Measurements from ENCODE around the gene EVC2. TPM values are rescaled to one million over a fixed set of nuclear protein-coding genes. Genes with fewer than 3 reads are reported as not detected.

Gene EVC2
- total RNA-seq, 1 experiment from 2014 or later = not detected

DNA sequence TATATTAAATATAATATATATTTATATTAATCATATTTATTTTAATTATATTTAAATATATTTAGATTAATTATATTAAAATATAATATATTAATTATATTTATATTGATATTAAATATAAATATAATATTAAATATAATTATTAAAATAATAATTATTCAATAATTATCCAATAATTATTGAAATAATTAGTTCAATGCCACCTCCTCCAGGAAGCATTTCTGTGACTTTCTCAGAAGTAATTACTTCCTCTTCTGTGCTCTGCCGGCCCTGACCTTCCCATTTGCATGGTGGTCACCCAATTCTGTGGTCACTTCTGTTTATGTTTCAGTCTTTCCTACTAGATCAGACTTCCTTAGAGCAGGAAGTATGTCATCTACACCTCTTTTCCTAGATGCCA is 45.8 kb downstream of the EVC2 start:
- H3K36me3 ChIP-seq (ENCODE audit: control insufficient read depth, insufficient read depth, low read length) = no peaks in the 10 kb centered on the region
- ATAC-seq = no peak
- in situ Hi-C loops (cut with HindIII; ENCODE audit: low pct_unique_long_range_greater_than_20kb, low sequenced_read_pairs) = no loop called here

DNA sequence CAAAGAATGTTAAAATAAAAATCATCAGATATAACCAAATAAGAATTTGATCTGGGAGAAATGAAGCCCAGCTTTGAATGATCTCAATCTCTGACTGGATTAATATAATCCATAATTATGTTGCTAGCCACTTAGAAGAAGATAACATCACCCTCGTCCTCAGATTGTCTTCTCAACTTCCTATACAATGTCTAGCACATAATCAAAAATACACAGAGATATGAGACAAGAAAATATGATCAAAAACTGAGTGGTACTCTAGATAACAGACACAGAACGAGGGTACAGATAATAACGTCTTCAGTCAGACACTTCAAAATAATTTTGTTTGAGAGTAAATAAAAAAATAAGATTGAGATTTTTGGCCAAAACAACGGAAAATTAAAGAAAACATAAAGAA is 47.1 kb downstream of the EVC2 start:
- BruUV-seq (replicated peaks) = no TSS peak
- intact Hi-C loops (cut with micrococcal nuclease; ENCODE audit: unreplicated experiment) (no loop called here), in situ Hi-C loops (cut with HindIII; ENCODE audit: low pct_unique_long_range_greater_than_20kb, low sequenced_read_pairs) (no loop called here)
- H3K27me3 ChIP-seq (ENCODE audit: control insufficient read depth, insufficient read depth, low read length) = peaks cover under 1% of the 10 kb centered on the region; the same call in 1 of the 2 replicates
- no peak for ATAC-seq
- DNase-seq (ENCODE audit: low read depth, low spot score) = no peak
- no peaks in the 10 kb centered on the region for H3K36me3 ChIP-seq (ENCODE audit: control insufficient read depth, insufficient read depth, low read length)
- no peaks in the 10 kb centered on the region for H3K4me1 ChIP-seq (ENCODE audit: control insufficient read depth, insufficient read depth, low read length)
- H3K9me3 ChIP-seq (ENCODE audit: control insufficient read depth, insufficient read depth, low read depth, low read length) = no peaks in the 10 kb centered on the region
- POLR2A ChIA-PET = no interaction called here
- H3K27ac ChIP-seq (ENCODE audit: low read length) = no peak overlapping the region
- H3K4me3 ChIP-seq (ENCODE audit: low read depth in 2 of 2, low read length in 2 of 2) = no peak overlapping the region
- CTCF ChIA-PET = no interaction called here
- TF ChIP-seq, protein P1, sequence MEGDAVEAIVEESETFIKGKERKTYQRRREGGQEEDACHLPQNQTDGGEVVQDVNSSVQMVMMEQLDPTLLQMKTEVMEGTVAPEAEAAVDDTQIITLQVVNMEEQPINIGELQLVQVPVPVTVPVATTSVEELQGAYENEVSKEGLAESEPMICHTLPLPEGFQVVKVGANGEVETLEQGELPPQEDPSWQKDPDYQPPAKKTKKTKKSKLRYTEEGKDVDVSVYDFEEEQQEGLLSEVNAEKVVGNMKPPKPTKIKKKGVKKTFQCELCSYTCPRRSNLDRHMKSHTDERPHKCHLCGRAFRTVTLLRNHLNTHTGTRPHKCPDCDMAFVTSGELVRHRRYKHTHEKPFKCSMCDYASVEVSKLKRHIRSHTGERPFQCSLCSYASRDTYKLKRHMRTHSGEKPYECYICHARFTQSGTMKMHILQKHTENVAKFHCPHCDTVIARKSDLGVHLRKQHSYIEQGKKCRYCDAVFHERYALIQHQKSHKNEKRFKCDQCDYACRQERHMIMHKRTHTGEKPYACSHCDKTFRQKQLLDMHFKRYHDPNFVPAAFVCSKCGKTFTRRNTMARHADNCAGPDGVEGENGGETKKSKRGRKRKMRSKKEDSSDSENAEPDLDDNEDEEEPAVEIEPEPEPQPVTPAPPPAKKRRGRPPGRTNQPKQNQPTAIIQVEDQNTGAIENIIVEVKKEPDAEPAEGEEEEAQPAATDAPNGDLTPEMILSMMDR (IDR thresholded peaks at IDR 0.05) = no peak
- no peak for TF ChIP-seq SIN3A (IDR thresholded peaks at IDR 0.05; ENCODE audit: borderline replicate concordance, insufficient read depth, low read depth, low read length)
- TF ChIP-seq, protein P2, sequence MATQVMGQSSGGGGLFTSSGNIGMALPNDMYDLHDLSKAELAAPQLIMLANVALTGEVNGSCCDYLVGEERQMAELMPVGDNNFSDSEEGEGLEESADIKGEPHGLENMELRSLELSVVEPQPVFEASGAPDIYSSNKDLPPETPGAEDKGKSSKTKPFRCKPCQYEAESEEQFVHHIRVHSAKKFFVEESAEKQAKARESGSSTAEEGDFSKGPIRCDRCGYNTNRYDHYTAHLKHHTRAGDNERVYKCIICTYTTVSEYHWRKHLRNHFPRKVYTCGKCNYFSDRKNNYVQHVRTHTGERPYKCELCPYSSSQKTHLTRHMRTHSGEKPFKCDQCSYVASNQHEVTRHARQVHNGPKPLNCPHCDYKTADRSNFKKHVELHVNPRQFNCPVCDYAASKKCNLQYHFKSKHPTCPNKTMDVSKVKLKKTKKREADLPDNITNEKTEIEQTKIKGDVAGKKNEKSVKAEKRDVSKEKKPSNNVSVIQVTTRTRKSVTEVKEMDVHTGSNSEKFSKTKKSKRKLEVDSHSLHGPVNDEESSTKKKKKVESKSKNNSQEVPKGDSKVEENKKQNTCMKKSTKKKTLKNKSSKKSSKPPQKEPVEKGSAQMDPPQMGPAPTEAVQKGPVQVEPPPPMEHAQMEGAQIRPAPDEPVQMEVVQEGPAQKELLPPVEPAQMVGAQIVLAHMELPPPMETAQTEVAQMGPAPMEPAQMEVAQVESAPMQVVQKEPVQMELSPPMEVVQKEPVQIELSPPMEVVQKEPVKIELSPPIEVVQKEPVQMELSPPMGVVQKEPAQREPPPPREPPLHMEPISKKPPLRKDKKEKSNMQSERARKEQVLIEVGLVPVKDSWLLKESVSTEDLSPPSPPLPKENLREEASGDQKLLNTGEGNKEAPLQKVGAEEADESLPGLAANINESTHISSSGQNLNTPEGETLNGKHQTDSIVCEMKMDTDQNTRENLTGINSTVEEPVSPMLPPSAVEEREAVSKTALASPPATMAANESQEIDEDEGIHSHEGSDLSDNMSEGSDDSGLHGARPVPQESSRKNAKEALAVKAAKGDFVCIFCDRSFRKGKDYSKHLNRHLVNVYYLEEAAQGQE (IDR thresholded peaks at IDR 0.05; ENCODE audit: insufficient read depth in 1 of 2, low read depth in 2 of 2, low read length in 1 of 2) = no peak

More for the DNA sequence above, 45.8 kb downstream of the EVC2 start:
- TF ChIP-seq, protein P2 (IDR thresholded peaks at IDR 0.05; ENCODE audit: insufficient read depth in 1 of 2, low read depth in 2 of 2, low read length in 1 of 2) = no peak
- TF ChIP-seq SIN3A (IDR thresholded peaks at IDR 0.05; ENCODE audit: borderline replicate concordance, insufficient read depth, low read depth, low read length) (no peak), TCF7L2 (IDR thresholded peaks at IDR 0.05; ENCODE audit: low read depth, low read length) (no peak), POLR2AphosphoS5 (IDR thresholded peaks at IDR 0.05; ENCODE audit: low read depth, low read length) (no peak)
- TF ChIP-seq, protein P1 (IDR thresholded peaks at IDR 0.05) = no peak
- CTCF ChIA-PET = no interaction called here
- no peak for DNase-seq (ENCODE audit: low read depth, low spot score)
- POLR2A ChIA-PET = no interaction called here
- 0 out of 2 replicates have a peak, but pooled peaks cover 2% of the 10 kb centered on the region for H3K27me3 ChIP-seq (ENCODE audit: control insufficient read depth, insufficient read depth, low read length)
- no peaks in the 10 kb centered on the region for H3K9me3 ChIP-seq (ENCODE audit: control insufficient read depth, insufficient read depth, low read depth, low read length)
- intact Hi-C loops (cut with micrococcal nuclease; ENCODE audit: unreplicated experiment) = no loop called here
- no peak overlapping the region for H3K4me3 ChIP-seq (ENCODE audit: low read depth in 2 of 2, low read length in 2 of 2)
- H3K27ac ChIP-seq (ENCODE audit: low read length) = no peak overlapping the region
- no TSS peak for BruUV-seq (replicated peaks)
- no peaks in the 10 kb centered on the region for H3K4me1 ChIP-seq (ENCODE audit: control insufficient read depth, insufficient read depth, low read length)
